Measurements from ENCODE around the gene LNP1. TPM values are rescaled to one million over a fixed set of nuclear protein-coding genes. Genes with fewer than 3 reads are reported as not detected.

The LNP1 gene
- total and polyA plus RNA-seq, 2 of the 13 experiments (the other 11 are each of a cell fraction or from before 2014, with no cell fraction given): 3.6 to 7.0 TPM

DNA sequence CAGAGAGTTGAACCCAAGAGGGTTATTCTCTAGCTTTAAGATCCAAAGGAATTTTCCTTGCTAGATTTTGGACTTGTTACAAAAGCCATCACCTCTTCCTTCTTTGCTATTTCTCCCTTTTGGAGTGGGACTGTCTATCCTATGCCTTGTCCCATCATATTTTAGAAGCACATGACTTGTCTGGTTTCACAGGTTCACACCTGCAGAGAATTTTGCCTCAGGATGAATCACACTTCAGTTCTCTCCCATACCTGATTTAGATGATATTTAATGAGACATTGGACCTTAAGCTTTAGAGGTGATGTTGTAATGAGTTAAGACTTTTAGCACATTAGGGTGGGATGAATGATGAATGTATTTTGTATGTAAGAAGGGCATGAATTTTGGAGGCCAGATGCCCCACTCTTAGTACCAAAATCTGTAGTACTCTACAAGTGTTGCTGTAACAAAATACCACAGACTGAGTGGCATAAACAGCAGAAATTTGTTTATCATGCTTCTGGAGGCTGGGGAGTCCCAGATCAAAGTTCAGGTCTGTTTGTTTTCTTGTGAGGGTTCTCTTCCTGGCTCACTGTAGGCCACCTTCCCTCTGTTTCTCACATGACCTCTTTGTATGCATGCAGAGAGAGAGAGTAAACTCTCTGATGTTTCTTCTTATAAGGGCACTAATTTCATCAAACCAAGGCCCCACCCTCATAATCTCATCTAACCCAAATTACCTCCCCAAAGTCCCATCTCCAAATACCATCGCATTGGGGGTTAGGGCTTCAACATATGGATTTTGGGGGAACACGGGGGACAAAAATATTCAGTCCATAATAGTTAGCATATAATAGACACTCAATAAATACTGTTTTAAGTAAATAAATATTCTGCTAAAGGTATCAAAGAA, 10.0 kb downstream of the LNP1 start (continued):
- TF ChIP-seq, protein P1, sequence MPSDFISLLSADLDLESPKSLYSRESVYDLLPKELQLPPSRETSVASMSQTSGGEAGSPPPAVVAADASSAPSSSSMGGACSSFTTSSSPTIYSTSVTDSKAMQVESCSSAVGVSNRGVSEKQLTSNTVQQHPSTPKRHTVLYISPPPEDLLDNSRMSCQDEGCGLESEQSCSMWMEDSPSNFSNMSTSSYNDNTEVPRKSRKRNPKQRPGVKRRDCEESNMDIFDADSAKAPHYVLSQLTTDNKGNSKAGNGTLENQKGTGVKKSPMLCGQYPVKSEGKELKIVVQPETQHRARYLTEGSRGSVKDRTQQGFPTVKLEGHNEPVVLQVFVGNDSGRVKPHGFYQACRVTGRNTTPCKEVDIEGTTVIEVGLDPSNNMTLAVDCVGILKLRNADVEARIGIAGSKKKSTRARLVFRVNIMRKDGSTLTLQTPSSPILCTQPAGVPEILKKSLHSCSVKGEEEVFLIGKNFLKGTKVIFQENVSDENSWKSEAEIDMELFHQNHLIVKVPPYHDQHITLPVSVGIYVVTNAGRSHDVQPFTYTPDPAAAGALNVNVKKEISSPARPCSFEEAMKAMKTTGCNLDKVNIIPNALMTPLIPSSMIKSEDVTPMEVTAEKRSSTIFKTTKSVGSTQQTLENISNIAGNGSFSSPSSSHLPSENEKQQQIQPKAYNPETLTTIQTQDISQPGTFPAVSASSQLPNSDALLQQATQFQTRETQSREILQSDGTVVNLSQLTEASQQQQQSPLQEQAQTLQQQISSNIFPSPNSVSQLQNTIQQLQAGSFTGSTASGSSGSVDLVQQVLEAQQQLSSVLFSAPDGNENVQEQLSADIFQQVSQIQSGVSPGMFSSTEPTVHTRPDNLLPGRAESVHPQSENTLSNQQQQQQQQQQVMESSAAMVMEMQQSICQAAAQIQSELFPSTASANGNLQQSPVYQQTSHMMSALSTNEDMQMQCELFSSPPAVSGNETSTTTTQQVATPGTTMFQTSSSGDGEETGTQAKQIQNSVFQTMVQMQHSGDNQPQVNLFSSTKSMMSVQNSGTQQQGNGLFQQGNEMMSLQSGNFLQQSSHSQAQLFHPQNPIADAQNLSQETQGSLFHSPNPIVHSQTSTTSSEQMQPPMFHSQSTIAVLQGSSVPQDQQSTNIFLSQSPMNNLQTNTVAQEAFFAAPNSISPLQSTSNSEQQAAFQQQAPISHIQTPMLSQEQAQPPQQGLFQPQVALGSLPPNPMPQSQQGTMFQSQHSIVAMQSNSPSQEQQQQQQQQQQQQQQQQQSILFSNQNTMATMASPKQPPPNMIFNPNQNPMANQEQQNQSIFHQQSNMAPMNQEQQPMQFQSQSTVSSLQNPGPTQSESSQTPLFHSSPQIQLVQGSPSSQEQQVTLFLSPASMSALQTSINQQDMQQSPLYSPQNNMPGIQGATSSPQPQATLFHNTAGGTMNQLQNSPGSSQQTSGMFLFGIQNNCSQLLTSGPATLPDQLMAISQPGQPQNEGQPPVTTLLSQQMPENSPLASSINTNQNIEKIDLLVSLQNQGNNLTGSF (CRISPR knock-in tag; IDR thresholded peaks at IDR 0.05): no peak
- TF ChIP-seq, protein P2, sequence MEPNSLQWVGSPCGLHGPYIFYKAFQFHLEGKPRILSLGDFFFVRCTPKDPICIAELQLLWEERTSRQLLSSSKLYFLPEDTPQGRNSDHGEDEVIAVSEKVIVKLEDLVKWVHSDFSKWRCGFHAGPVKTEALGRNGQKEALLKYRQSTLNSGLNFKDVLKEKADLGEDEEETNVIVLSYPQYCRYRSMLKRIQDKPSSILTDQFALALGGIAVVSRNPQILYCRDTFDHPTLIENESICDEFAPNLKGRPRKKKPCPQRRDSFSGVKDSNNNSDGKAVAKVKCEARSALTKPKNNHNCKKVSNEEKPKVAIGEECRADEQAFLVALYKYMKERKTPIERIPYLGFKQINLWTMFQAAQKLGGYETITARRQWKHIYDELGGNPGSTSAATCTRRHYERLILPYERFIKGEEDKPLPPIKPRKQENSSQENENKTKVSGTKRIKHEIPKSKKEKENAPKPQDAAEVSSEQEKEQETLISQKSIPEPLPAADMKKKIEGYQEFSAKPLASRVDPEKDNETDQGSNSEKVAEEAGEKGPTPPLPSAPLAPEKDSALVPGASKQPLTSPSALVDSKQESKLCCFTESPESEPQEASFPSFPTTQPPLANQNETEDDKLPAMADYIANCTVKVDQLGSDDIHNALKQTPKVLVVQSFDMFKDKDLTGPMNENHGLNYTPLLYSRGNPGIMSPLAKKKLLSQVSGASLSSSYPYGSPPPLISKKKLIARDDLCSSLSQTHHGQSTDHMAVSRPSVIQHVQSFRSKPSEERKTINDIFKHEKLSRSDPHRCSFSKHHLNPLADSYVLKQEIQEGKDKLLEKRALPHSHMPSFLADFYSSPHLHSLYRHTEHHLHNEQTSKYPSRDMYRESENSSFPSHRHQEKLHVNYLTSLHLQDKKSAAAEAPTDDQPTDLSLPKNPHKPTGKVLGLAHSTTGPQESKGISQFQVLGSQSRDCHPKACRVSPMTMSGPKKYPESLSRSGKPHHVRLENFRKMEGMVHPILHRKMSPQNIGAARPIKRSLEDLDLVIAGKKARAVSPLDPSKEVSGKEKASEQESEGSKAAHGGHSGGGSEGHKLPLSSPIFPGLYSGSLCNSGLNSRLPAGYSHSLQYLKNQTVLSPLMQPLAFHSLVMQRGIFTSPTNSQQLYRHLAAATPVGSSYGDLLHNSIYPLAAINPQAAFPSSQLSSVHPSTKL (CRISPR knock-in tag; IDR thresholded peaks at IDR 0.05): peak; percentile 68
- TF ChIP-seq HOXA9 (CRISPR knock-in tag; IDR thresholded peaks at IDR 0.05; ENCODE audit: borderline replicate concordance) (no peak), ZNF124 (CRISPR knock-in tag; IDR thresholded peaks at IDR 0.05) (no peak), ZMYM3 (CRISPR knock-in tag; IDR thresholded peaks at IDR 0.05) (no peak), ZNF441 (CRISPR knock-in tag; IDR thresholded peaks at IDR 0.05; ENCODE audit: borderline replicate concordance) (no peak), RXRB (CRISPR knock-in tag; IDR thresholded peaks at IDR 0.05; ENCODE audit: borderline replicate concordance) (0 out of 2 replicates have a peak, but pooled peaks have one; percentile 43), ZNF629 (CRISPR knock-in tag; conservative IDR thresholded peaks at IDR 0.05) (no peak), MAF1 (CRISPR knock-in tag; IDR thresholded peaks at IDR 0.05; ENCODE audit: borderline replicate concordance) (no peak), PLRG1 (conservative IDR thresholded peaks at IDR 0.05) (no peak), SRSF9 (IDR thresholded peaks at IDR 0.05; ENCODE audit: borderline replicate concordance, insufficient read depth, low read depth, low read length, poor library complexity, severe bottlenecking) (no peak), YEATS2 (CRISPR knock-in tag; IDR thresholded peaks at IDR 0.05; ENCODE audit: borderline replicate concordance) (no peak), HNF4A (CRISPR knock-in tag; IDR thresholded peaks at IDR 0.05) (peak; percentile 80), SRY (CRISPR knock-in tag; IDR thresholded peaks at IDR 0.05) (no peak), FOXC1 (CRISPR knock-in tag; IDR thresholded peaks at IDR 0.05; ENCODE audit: borderline replicate concordance) (no peak), PAX8 (CRISPR knock-in tag; IDR thresholded peaks at IDR 0.05; ENCODE audit: borderline replicate concordance) (no peak), ZNF274 (CRISPR knock-in tag; IDR thresholded peaks at IDR 0.05) (no peak)
- TF ChIP-seq, protein P3, sequence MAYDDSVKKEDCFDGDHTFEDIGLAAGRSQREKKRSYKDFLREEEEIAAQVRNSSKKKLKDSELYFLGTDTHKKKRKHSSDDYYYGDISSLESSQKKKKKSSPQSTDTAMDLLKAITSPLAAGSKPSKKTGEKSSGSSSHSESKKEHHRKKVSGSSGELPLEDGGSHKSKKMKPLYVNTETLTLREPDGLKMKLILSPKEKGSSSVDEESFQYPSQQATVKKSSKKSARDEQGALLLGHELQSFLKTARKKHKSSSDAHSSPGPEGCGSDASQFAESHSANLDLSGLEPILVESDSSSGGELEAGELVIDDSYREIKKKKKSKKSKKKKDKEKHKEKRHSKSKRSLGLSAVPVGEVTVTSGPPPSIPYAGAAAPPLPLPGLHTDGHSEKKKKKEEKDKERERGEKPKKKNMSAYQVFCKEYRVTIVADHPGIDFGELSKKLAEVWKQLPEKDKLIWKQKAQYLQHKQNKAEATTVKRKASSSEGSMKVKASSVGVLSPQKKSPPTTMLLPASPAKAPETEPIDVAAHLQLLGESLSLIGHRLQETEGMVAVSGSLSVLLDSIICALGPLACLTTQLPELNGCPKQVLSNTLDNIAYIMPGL (CRISPR knock-in tag; IDR thresholded peaks at IDR 0.05; ENCODE audit: borderline replicate concordance in 1 of 2, low read depth in 1 of 2): no peak
